MM.1S (cell line): ENCODE measurements around the gene ZCCHC13.

Source experiments
- EZH2 ChIP-seq: fragments of 300-600 bp; sonication (generic); optimal IDR thresholded peaks from 2 replicates; pipeline ENCODE3; 2017; ENCODE audit warnings: low read depth, mild to moderate bottlenecking, antibody characterized with exemption, low read length, mixed read lengths
- EZH2phosphoT487 ChIP-seq: fragments of 300-600 bp; sonication (generic); IDR thresholded peaks from 2 replicates; pipeline ENCODE4 v1.6.1; 2018; ENCODE audit warnings: antibody characterized with exemption, low read length
- TF ChIP-seq, protein P1 (sequence below): fragments of 300-600 bp; sonication (generic); IDR thresholded peaks from 2 replicates; pipeline ENCODE4 v1.5.1; 2016; ENCODE audit warnings: antibody characterized with exemption, low read length, mixed read lengths

DNA sequence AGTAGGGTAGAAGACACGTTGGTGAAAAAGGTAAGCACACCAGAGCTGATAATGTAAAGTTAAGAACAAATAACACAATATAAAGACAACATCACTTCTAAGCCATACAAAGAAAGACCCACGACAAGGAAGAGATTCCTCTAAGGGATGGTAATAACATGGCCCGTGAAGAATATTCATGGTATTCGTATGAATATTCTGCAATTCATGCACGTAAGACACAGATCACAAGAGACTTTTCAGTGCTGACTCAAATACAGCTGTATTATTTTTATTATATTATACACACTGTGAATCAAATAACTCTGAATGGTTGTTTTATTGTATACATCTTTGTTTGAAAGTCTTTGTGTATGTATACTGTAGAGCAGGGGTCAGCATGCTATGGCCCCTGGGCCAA is 29.5 kb upstream of the ZCCHC13 start:
- TF ChIP-seq EZH2 (no peak), EZH2phosphoT487 (no peak)
- TF ChIP-seq, protein P1, sequence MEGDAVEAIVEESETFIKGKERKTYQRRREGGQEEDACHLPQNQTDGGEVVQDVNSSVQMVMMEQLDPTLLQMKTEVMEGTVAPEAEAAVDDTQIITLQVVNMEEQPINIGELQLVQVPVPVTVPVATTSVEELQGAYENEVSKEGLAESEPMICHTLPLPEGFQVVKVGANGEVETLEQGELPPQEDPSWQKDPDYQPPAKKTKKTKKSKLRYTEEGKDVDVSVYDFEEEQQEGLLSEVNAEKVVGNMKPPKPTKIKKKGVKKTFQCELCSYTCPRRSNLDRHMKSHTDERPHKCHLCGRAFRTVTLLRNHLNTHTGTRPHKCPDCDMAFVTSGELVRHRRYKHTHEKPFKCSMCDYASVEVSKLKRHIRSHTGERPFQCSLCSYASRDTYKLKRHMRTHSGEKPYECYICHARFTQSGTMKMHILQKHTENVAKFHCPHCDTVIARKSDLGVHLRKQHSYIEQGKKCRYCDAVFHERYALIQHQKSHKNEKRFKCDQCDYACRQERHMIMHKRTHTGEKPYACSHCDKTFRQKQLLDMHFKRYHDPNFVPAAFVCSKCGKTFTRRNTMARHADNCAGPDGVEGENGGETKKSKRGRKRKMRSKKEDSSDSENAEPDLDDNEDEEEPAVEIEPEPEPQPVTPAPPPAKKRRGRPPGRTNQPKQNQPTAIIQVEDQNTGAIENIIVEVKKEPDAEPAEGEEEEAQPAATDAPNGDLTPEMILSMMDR, result no peak
